Left forelimb (tissue), 1 donor: ENCODE results near the gene CACNB2.

ENCODE experiments used
- DNase-seq: peaks from one replicate; pipeline ENCODE4 v3.0.0-alpha.2; 2018; ENCODE audit warnings: low spot score

Gene CACNB2

GRCh38 chr10:18340496-18341051 is 200.3 kb downstream of the CACNB2 start:
- no peak for DNase-seq

DNA sequence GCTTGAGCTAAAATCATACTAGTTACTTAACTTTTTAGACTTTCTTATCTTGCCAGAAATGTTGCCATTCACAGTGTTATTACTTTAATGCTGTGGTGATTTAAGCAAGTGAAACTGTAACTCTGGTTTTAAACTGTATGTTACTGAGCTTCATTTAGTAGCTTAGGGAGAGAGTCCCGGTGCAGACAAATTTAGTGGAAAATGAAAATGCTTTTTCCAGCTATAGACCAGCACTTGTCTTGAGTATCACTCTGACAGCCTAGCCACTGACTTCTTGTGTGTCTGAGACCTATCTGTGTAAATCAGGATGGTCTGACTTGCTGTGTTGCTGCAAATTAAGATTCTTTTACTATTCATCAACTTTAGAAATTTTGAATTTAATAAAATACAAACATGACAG is 200.8 kb downstream of the CACNB2 start:
- DNase-seq, result no peak

- no peak for DNase-seq
Observed at GRCh38 chr10:18343573-18343972, 203.3 kb downstream of the CACNB2 start.

DNA sequence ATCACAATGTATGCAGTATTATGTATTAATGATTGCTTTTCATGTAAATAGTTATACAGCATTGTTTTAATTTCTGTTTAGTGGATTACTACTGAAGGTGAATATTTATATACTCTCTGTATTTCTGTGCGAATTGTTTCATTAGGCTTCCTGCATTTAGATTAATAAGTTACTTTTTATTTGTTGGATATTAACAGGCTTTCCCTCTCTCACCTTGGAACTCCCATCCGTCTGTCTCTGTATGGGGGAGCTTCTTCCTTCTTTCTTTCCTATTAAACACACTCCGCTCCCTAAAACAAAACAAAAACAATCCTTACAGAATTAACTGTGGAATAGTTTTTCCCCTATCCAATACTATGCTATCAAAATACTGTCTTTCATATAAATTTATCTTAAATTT is 205.1 kb downstream of the CACNB2 start:
- no peak for DNase-seq

DNA sequence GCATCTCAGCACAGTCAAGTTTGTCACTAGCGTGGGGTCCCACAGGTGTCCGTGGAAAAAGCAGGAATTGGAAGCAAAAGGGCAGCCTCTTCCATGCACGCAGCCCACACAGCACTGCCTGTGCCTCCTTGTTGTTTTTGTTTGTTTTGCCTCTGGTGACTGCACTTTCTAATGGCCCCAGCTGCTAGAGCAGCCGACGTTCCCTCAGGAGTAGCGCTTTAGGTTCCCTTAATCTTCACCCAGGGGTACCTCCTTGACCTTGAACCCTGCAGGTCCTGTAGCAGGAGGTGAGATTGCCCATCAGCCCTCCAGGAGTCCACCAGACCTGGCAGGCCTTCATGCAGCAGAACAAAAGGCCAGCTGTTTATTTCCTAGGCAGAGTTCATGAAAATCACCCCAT is 210.1 kb downstream of the CACNB2 start:
- no peak for DNase-seq

- DNase-seq, result no peak
Observed at GRCh38 chr10:18351421-18351820, 211.2 kb downstream of the CACNB2 start.

GRCh38 chr10:18352175-18352574 is 212.0 kb downstream of the CACNB2 start:
- DNase-seq, result no peak

DNA sequence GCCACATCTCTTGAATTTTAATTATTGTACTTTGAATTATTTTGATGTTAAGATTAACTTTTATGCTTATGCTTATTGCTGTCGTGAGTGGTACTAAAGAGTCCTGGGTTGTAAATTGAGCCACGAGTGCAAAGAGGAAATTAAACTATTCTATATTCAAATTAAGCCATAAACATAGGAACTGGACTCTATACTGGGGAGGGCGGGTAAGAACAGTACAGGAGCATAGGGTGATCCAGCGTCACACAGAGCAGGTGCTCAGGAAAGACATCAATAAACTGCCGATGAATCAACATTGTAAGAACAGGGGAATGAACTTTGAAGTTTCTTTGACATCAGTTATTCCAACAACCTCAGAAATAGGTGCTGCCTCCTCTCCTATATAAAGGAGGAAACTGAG is 219.6 kb downstream of the CACNB2 start:
- no peak for DNase-seq

DNA sequence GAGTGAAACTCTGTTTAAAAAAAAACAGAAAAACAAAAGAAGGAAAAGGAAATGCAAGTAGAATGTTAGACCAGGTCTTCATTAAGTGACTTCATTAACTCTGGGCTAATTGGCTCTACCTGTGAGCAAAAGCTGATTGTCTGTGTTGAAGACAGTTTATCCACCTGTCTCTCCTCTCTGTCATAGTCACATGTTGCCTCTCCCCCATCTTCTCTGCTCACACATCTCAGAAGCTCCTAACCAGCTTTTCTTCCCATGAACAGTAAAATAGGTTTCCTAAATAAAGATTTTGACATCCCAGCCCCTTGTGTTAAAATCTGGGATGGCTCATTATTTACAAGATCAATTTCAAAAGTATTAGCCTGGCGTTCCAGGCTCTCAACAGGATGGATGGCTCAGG is 222.7 kb downstream of the CACNB2 start:
- no peak for DNase-seq

GRCh38 chr10:18364987-18365775 is 225.0 kb downstream of the CACNB2 start:
- no peak for DNase-seq

DNA sequence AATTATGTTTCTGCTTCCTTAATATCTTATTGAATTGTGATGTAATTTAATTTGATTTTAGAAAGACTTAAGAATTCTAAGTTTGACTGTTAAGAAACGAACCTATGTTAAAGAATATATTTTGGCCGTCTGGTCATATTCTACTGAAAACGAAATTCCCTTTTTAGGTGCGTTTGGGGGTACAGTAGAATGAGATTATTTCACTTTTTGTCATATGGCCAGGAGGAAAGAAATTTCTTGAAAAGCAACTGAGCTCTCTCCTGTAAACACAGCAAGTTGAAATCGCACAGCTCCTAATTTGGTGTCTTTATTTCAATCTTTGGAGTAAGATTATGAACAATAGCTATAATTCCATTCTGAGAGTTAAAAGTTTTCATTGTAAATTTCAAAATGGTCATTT is 227.6 kb downstream of the CACNB2 start:
- DNase-seq, result no peak

DNA sequence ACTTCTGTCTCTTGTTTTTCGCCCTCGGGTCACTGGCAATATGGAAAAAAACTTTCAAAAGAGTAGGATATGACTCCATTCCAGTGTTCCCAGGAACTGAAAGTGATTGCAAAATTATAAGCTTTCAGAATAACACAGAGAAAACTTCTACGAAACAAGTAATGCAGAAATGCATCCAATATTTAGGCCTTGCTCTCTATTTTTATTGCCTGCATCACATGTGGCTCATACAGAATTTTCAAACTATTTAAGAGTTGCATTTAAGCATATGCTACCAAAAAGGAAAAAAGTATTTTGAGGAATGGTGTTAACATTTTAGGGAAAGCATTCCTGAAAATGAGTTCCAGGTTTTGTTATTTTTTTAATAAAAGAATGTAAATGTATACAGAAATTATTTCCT is 228.0 kb downstream of the CACNB2 start:
- no peak for DNase-seq

- DNase-seq, result no peak
Observed at GRCh38 chr10:18368682-18369081, 228.5 kb downstream of the CACNB2 start.

- DNase-seq, result no peak
Observed at GRCh38 chr10:18369859-18370473, 229.7 kb downstream of the CACNB2 start.

DNA sequence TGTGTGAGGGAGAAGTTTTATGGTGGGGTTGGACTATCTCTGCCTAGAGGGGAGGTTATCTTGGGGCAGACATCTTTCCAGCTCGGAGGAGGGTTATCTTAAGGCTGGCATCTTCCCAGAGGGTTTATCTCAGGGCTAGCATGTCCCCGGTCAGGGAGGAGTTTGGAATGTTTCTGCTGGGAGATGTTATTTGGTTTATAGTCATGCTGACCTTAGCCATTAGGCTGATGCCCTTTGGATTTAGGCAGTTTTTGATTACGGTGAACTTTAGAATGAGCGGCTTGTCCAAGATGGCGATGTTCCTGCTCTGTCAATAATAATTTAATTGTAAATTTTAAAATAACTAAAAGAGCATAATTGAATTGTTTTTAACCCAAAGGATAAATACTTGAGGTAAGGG is 236.4 kb downstream of the CACNB2 start:
- no peak for DNase-seq

GRCh38 chr10:18377898-18378297 is 237.7 kb downstream of the CACNB2 start:
- DNase-seq, result no peak

DNA sequence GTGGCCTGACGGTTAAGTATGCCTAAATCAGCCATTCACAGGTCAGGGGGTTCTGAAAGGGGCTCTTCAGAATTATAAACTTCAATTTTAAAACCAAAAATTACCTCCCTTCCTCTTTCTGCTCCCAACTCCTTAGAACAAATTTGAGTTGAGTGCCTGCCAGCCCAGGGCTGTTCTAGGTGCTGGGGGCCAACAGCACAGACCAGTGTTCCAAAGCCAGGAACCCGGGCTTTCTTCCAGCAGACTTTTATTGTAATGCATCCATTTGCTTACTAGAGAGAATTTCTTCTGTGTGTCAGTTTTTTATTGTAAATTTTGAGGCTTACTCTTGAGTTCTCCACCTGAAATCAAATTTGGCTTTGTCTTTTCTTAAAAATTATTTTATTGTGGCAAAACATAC is 238.5 kb downstream of the CACNB2 start:
- DNase-seq, result no peak

GRCh38 chr10:18381679-18382078 is 241.5 kb downstream of the CACNB2 start:
- DNase-seq, result no peak

- no peak for DNase-seq
Observed at GRCh38 chr10:18397906-18398305, 257.7 kb downstream of the CACNB2 start.

DNA sequence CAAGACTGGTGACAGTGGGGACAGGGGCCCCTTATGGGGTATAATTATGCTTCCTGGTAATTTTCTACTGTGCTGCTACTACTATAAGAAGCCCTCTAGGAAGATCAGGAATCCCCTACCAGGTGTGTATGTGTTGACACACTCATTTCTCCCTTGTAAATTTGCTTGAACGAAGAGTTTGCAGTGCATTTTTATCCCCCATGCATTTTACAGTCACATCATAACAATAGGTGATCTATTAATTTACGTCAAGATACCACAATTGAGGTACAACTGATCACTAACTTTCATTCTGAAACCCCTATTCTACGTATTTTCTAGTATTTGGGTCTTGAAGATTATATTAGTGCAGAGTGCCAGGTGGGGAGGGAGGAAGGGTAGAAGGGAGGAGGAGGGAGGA is 258.9 kb downstream of the CACNB2 start:
- DNase-seq, result no peak

GRCh38 chr10:18400201-18400905 is 260.1 kb downstream of the CACNB2 start:
- DNase-seq, result no peak

DNA sequence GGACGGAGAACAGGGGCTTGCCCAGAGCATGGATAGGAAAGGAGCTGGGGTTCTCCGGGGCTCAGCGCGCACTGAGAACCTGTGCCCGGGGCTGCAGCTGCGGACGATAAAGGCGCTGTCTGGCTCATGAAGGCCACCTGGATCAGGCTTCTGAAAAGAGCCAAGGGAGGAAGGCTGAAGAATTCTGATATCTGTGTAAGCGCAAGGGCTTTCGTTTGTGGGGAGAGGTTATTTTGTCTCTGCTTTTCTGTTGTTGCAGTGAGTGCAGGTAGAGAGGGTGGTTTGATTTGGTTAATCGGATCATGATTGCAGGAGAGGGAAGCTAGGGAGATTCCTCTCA is 260.7 kb downstream of the CACNB2 start:
- no peak for DNase-seq
